Ishikawa (cell line): Measurements from ENCODE around the gene ERF.

ENCODE experiments used
- CREB1 ChIP-seq: IDR thresholded peaks from 2 replicates; pipeline ENCODE4 v1.6.1; 2012; ENCODE audit warnings: low read depth
- EGR1 ChIP-seq: IDR thresholded peaks from 2 replicates; pipeline ENCODE4 v1.6.1; 2012
- EP300 ChIP-seq: IDR thresholded peaks from 2 replicates; pipeline ENCODE4 v1.6.1; 2012; ENCODE audit warnings: borderline replicate concordance
- MAX ChIP-seq: IDR thresholded peaks from 2 replicates; pipeline ENCODE4 v1.6.1; 2012
- NFIC ChIP-seq: IDR thresholded peaks from 2 replicates; pipeline ENCODE4 v1.6.1; 2012
- RAD21 ChIP-seq: IDR thresholded peaks from 2 replicates; pipeline ENCODE4 v1.6.1; 2012; ENCODE audit warnings: low read depth
- REST ChIP-seq: IDR thresholded peaks from 2 replicates; pipeline ENCODE4 v1.6.1; 2012; ENCODE audit warnings: low read depth, mild to moderate bottlenecking
- TAF1 ChIP-seq: IDR thresholded peaks from 2 replicates; pipeline ENCODE4 v1.6.1; 2012; ENCODE audit warnings: low read depth, mild to moderate bottlenecking
- TCF12 ChIP-seq: IDR thresholded peaks from 2 replicates; pipeline ENCODE4 v1.6.1; 2012; ENCODE audit warnings: low read depth
- TEAD4 ChIP-seq: IDR thresholded peaks from 2 replicates; pipeline ENCODE4 v1.6.1; 2012
- USF1 ChIP-seq: IDR thresholded peaks from 2 replicates; pipeline ENCODE4 v1.6.1; 2012
- YY1 ChIP-seq: IDR thresholded peaks from 2 replicates; pipeline ENCODE4 v1.6.1; 2012; ENCODE audit warnings: low read depth

GRCh38 chr19:42253245-42254088, 1.5 kb downstream of the ERF start:
- TF ChIP-seq RAD21: no peak
- TF ChIP-seq TAF1: no peak
- TF ChIP-seq REST: no peak
- no peak for TF ChIP-seq EP300
- peak; percentile 37; the same call in 1 of the 2 replicates for TF ChIP-seq EGR1
- no peak for TF ChIP-seq MAX
- TF ChIP-seq TEAD4: no peak
- TF ChIP-seq TCF12: no peak
- no peak for TF ChIP-seq CREB1
- no peak for TF ChIP-seq NFIC
- peak; percentile 72 for TF ChIP-seq USF1
- TF ChIP-seq YY1: no peak
